Esophagus squamous epithelium (tissue), 5 donors: Measurements from ENCODE around the gene ADRA2B. TPM values are rescaled to one million over a fixed set of nuclear protein-coding genes. Genes with fewer than 3 reads are reported as not detected.
A peak's percentile ranks its signal among the peaks of the same experiment; 100 is the strongest.

Source experiments
- DNase-seq: peaks from one replicate; lab custom pipeline; 2025; lab: John Stamatoyannopoulos, UW
- H3K27ac ChIP-seq, 4 donors: fragments of 200-600 bp; sonication (generic); one replicate each; pipeline ENCODE4 v1.5.1; 2016 to 2019; ENCODE audit warnings: mild to moderate bottlenecking in 1 of 4
- H3K27me3 ChIP-seq, 4 donors: fragments of 200-600 bp; sonication (generic); 1 replicate in 3 of 4; 2 replicates in 1 of 4; pipeline versions ENCODE4 v1.5.1 to v1.6.0; 2017 to 2021; ENCODE audit warnings: antibody characterized with exemption in 1 of 4
- H3K36me3 ChIP-seq, 3 donors: fragments of 200-600 bp; sonication (generic); one replicate each; pipeline ENCODE4 v1.5.1; 2016 to 2019
- H3K4me1 ChIP-seq, 3 donors: fragments of 200-600 bp; sonication (generic); one replicate each; pipeline ENCODE4 v1.5.1; 2017 to 2019
- H3K4me3 ChIP-seq, 4 donors: fragments of 200-600 bp; sonication (generic); 1 replicate in 3 of 4; 2 replicates in 1 of 4; pipeline ENCODE4 v1.5.1; 2016 to 2019; ENCODE audit warnings: mild to moderate bottlenecking in 2 of 4, moderate library complexity in 1 of 4
- H3K9me3 ChIP-seq, 3 donors: fragments of 200-600 bp; sonication (generic); one replicate each; pipeline ENCODE4 v1.5.1; 2016 to 2019
- POLR2A ChIP-seq, 4 donors: fragments of 450-650 bp; IDR thresholded peaks; one replicate each; pipeline ENCODE4 v1.6.1; 2017; ENCODE audit warnings: antibody characterized with exemption in 4 of 4, mild to moderate bottlenecking in 4 of 4, moderate library complexity in 3 of 4
- WGBS, 2 donors: methylation state at CpG; one replicate each; pipeline ENCODE4 v1.1.5; 2018; 5-methylcytosine and 5-hydroxymethylcytosine counted together
- intact Hi-C: fragments of 100-400 bp; cut with DNase I; formaldehyde crosslinking; loops from one replicate; pipeline ENCODE4 v1.15.0; 2022
- total RNA-seq, 4 donors: library from RNA; depleted of rRNA; stranded (reverse); fragments of >200 nt; gene quantifications; one replicate each; pipeline ENCODE4 v1.1.0, GENCODE V29; 2016
- TF ChIP-seq, protein P1 (sequence below), 6 experiments: fragments of 450-650 bp in 4 of 6; fragments of 200-600 bp in 2 of 6; sonication (generic) in 2 of 6; IDR thresholded peaks; one replicate each; pipeline ENCODE4 v1.5.1; 2016 to 2019; ENCODE audit warnings: antibody characterized with exemption in 6 of 6, mild to moderate bottlenecking in 4 of 6, moderate library complexity in 4 of 6
- donor health status: DM: yes; HTN: yes; CAD: no.

The ADRA2B gene
- total RNA-seq, 4 donors from 2014 or later, result 0.04 to 1.2 (median 0.38) TPM; not detected in 1

DNA sequence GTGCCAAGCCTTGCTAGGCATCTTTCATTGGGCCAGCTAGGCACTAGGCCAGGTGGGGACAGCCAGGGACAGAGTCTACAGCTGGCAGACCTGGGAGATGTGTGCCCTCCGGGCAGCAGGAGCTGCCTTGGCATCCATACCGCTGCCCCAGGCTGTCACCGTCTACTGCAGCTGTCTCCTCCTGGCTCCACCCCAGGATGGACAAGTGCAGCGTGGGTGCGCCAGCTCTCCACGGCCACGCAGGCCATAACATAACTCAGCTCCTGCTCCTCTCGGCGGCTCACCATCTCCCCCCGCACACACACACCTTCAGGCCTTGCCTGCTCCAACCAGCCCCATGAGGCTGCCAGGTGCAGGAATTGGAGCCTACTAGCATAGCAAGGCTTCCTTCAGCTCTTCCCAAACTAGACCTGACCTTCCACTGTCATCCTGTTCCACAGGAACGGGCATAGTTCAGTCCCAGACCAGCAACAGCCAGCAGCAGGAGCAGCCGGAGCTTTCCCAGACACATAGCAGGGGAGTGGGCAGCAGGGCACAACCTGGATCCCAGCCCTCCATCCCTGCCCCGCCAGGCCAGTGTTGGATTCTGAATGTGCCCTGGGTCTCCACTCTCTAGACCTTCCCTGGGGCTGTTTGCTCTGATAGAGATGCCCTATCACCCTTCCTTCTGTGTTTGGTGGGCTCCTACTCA, 2.5 kb upstream of the ADRA2B start:
- Histone ChIP-seq H3K36me3 (no peaks in the 10 kb centered on the region), H3K4me3 (no peak overlapping the region), H3K27ac (no peak overlapping the region), H3K27me3 (peaks cover 0 to 89% (median 3%) of the 10 kb centered on the region in 4 donors), H3K9me3 (no peaks in the 10 kb centered on the region), H3K4me1 (peaks cover 7 to 27% (median 16%) of the 10 kb centered on the region in 3 donors)
- 48 to 82% methylated on average over 3 to 6 of the region's 13 CpGs for WGBS, 2 donors
- TF ChIP-seq, protein P1, sequence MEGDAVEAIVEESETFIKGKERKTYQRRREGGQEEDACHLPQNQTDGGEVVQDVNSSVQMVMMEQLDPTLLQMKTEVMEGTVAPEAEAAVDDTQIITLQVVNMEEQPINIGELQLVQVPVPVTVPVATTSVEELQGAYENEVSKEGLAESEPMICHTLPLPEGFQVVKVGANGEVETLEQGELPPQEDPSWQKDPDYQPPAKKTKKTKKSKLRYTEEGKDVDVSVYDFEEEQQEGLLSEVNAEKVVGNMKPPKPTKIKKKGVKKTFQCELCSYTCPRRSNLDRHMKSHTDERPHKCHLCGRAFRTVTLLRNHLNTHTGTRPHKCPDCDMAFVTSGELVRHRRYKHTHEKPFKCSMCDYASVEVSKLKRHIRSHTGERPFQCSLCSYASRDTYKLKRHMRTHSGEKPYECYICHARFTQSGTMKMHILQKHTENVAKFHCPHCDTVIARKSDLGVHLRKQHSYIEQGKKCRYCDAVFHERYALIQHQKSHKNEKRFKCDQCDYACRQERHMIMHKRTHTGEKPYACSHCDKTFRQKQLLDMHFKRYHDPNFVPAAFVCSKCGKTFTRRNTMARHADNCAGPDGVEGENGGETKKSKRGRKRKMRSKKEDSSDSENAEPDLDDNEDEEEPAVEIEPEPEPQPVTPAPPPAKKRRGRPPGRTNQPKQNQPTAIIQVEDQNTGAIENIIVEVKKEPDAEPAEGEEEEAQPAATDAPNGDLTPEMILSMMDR (IDR thresholded peaks at IDR 0.05), result no peak
- TF ChIP-seq POLR2A (IDR thresholded peaks at IDR 0.05), result no peak
- intact Hi-C loops, result no loop called here
- no peak for DNase-seq

DNA sequence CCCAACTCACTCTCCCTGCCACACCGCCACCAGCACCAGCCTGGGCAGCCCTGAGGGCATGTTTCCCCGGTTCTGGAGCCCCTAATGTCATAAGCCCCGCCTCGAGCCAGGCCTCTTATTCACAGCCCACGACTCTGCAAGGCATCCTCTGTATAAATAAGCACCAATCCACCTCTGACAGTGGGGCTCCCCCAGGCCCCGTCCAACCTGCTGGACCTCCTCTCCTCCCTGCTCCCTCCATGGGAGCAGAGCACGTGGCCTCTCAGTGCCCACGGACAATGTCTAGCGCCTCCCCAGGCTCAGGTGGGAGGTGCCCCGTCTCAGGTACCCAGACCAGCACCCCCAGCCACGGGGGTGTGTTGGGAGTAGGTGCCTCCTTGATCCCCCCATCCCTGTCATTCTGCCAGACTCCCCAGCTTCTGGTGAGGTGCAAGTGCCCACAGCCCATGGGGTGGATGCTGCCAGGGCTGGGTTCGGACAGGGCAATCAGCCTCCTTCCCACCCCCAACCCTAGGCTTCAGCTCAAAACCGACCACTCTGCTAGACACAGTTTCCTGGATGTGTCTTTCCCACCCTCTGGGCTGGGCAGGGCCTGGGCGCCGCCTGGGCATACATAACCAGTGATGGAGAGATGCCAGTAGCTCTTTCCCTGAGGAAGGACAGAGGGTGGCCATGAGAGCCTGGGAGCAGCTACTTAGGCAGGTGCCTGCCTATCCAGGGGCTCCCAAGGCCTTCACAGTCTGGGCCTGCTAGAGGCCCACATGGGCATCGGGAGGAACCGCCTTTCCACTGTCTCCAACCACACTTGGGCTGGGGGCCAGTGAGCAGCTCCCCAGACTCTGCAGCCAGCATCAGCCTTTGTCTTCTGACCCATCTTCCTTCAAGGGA, 1.6 kb upstream of the ADRA2B start:
- intact Hi-C loops, result no loop called here
- Histone ChIP-seq H3K36me3 (no peaks in the 10 kb centered on the region), H3K4me1 (peaks cover 7 to 27% (median 16%) of the 10 kb centered on the region in 3 donors), H3K27ac (no peak overlapping the region), H3K27me3 (peaks cover 0 to 84% (median 3%) of the 10 kb centered on the region in 4 donors), H3K9me3 (no peaks in the 10 kb centered on the region), H3K4me3 (no peak overlapping the region)
- TF ChIP-seq POLR2A (IDR thresholded peaks at IDR 0.05), result no peak
- TF ChIP-seq, protein P1 (IDR thresholded peaks at IDR 0.05), result no peak
- no peak for DNase-seq
- 23 to 45% methylated on average over 4 to 5 of the region's 17 CpGs for WGBS, 2 donors

DNA sequence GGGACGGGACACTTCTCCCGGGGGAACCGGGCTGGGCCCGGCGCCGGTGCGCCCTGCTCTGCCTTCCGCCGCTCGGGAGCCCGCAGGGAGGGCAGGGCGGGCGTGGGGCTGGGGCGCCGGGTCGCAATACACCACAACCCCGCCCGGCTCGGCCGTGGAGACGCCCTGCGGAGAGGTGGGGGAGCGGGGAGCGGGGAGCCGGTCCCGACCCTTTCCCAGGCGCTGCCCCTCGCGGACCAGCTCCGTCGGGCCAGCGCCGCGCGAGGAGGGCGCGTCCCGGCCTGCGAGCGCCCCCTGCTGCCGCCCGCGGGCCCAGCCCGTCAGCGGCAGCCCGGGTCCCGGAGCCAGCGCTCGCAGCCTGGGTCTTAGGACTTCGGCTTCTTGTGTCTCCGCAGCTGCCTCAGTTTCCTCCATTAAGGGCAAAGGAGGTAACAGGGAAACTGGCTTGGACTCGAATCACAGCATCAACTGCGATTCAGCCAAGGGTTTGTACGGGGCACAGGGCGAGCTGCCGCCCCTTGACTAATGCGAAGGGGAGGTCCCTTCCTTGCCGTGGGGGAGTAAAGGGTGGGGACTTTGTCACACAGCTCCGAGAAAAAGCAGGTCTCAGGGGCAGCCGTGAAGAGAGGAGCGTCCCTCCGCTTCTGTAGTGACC, 635 bp upstream of the ADRA2B start:
- Histone ChIP-seq H3K4me1 (peaks cover 7 to 27% (median 16%) of the 10 kb centered on the region in 3 donors), H3K27ac (peak overlapping the region; percentile 14 to 79 (median 53)), H3K9me3 (no peaks in the 10 kb centered on the region), H3K36me3 (no peaks in the 10 kb centered on the region), H3K4me3 (peak overlapping the region; percentile 56 to 90 (median 72)), H3K27me3 (peaks cover 0 to 75% (median 3%) of the 10 kb centered on the region in 4 donors)
- intact Hi-C loops, result no loop called here
- DNase-seq, result no peak
- TF ChIP-seq, protein P1 (IDR thresholded peaks at IDR 0.05), result peak; percentile 49 to 95 (median 90)
- TF ChIP-seq POLR2A (IDR thresholded peaks at IDR 0.05), result no peak
- 0 to 7% methylated on average over 7 to 11 of the region's 62 CpGs for WGBS, 2 donors

DNA sequence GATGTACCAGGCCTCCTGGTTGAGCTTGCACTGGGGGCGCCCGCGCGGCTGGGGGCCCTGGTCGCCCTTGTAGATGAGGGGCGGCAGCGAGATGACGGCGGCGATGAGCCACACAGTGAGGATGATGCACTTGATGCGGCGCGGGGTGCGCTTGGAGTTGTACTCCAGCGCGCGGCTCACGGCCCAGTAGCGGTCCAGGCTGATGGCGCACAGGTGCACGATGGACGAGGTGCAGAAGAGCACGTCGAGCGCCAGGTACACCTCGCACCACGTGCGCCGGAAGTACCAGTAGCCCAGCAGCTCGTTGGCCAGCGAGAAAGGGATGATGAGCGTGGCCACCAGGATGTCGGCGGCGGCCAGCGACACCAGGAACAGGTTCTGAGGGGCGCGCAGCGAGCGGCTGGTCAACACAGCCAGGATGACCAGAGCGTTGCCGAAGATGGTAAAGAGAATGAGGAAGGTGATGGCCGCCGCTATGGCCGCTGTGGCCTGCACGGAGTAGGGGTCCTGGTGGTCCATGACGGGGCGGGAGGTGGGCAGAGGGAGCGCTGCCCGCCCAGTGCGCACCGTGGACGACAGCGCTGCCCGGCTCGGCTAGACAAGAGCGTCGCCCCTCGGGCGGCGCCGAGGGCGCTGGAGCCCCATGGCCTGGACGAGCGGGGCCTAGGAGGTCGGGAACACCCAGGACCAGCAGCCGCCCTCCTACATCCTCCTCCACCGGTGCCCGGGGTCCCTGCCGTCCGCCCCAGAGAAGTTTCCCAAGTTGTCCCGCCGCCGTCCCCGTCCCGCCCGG, 544 bp downstream of the ADRA2B start:
- DNase-seq, result no peak
- TF ChIP-seq, protein P1 (IDR thresholded peaks at IDR 0.05), result no peak
- TF ChIP-seq POLR2A (IDR thresholded peaks at IDR 0.05), result no peak
- Histone ChIP-seq H3K4me3 (peak overlapping the region; percentile 56 to 90 (median 72)), H3K27ac (peak overlapping the region in 2 of 4 donors; percentile 27 to 79), H3K4me1 (peaks cover 7 to 27% (median 16%) of the 10 kb centered on the region in 3 donors), H3K9me3 (no peaks in the 10 kb centered on the region), H3K27me3 (peaks cover 0 to 65% (median 0%) of the 10 kb centered on the region in 4 donors), H3K36me3 (no peaks in the 10 kb centered on the region)
- intact Hi-C loops, result no loop called here
- 70 to 71% methylated on average over 46 to 57 of the region's 77 CpGs for WGBS, 2 donors
